ENCODE data around the gene LRRK2. TPM values are rescaled to one million over a fixed set of nuclear protein-coding genes. Genes with fewer than 3 reads are reported as not detected.

The LRRK2 gene
- polyA plus RNA-seq, 1 donor: 2.8 TPM

GRCh38 chr12:40313928-40314327 lies 89.1 kb downstream of the LRRK2 start:
- no peaks in the 10 kb centered on the region for H3K27me3 ChIP-seq (ENCODE audit: control insufficient read depth, insufficient read depth, low read length)
- WGBS (ENCODE audit: insufficient coverage, low lambda C conversion rate): 89% methylated on average over 4 of the region's 10 CpGs
- H3K9me3 ChIP-seq (ENCODE audit: control insufficient read depth, low read depth, low read length): no peaks in the 10 kb centered on the region
- no peaks in the 10 kb centered on the region for H3K36me3 ChIP-seq (ENCODE audit: control insufficient read depth, insufficient read depth, low read length)
- no peak overlapping the region for H3K4me3 ChIP-seq (ENCODE audit: low read length)
- no peak for DNase-seq
- no peaks in the 10 kb centered on the region for H3K4me1 ChIP-seq (ENCODE audit: control insufficient read depth, insufficient read depth, low read length)
- H3K27ac ChIP-seq (ENCODE audit: low read length): no peak overlapping the region

- Histone ChIP-seq H3K36me3 (ENCODE audit: control insufficient read depth, insufficient read depth, low read length) (no peaks in the 10 kb centered on the region), H3K4me3 (ENCODE audit: low read length) (no peak overlapping the region)
Measured at GRCh38 chr12:40314927-40315326, 90.1 kb downstream of the LRRK2 start.

GRCh38 chr12:40315375-40315774 lies 90.6 kb downstream of the LRRK2 start:
- WGBS (ENCODE audit: insufficient coverage, low lambda C conversion rate): 67% methylated on average over 1 of the region's 1 CpG
- Histone ChIP-seq H3K27ac (ENCODE audit: low read length) (no peak overlapping the region), H3K4me3 (ENCODE audit: low read length) (no peak overlapping the region), H3K9me3 (ENCODE audit: control insufficient read depth, low read depth, low read length) (no peaks in the 10 kb centered on the region), H3K4me1 (ENCODE audit: control insufficient read depth, insufficient read depth, low read length) (no peaks in the 10 kb centered on the region), H3K27me3 (ENCODE audit: control insufficient read depth, insufficient read depth, low read length) (no peaks in the 10 kb centered on the region), H3K36me3 (ENCODE audit: control insufficient read depth, insufficient read depth, low read length) (no peaks in the 10 kb centered on the region)
- no peak for DNase-seq

More at GRCh38 chr12:40314927-40315326, 90.1 kb downstream of the LRRK2 start:
- H3K27ac ChIP-seq (ENCODE audit: low read length): no peak overlapping the region
- H3K27me3 ChIP-seq (ENCODE audit: control insufficient read depth, insufficient read depth, low read length): no peaks in the 10 kb centered on the region
- DNase-seq: no peak
- no peaks in the 10 kb centered on the region for H3K4me1 ChIP-seq (ENCODE audit: control insufficient read depth, insufficient read depth, low read length)
- no peaks in the 10 kb centered on the region for H3K9me3 ChIP-seq (ENCODE audit: control insufficient read depth, low read depth, low read length)

GRCh38 chr12:40324261-40324660 lies 99.5 kb downstream of the LRRK2 start:
- H3K36me3 ChIP-seq (ENCODE audit: control insufficient read depth, insufficient read depth, low read length): no peaks in the 10 kb centered on the region
- H3K27ac ChIP-seq (ENCODE audit: low read length): no peak overlapping the region
- H3K4me1 ChIP-seq (ENCODE audit: control insufficient read depth, insufficient read depth, low read length): no peaks in the 10 kb centered on the region
- no peak overlapping the region for H3K4me3 ChIP-seq (ENCODE audit: low read length)
- DNase-seq: no peak
- H3K9me3 ChIP-seq (ENCODE audit: control insufficient read depth, low read depth, low read length): no peaks in the 10 kb centered on the region
- no peaks in the 10 kb centered on the region for H3K27me3 ChIP-seq (ENCODE audit: control insufficient read depth, insufficient read depth, low read length)

GRCh38 chr12:40325349-40325960 lies 100.7 kb downstream of the LRRK2 start:
- Histone ChIP-seq H3K9me3 (ENCODE audit: control insufficient read depth, low read depth, low read length) (no peaks in the 10 kb centered on the region), H3K27ac (ENCODE audit: low read length) (no peak overlapping the region), H3K27me3 (ENCODE audit: control insufficient read depth, insufficient read depth, low read length) (no peaks in the 10 kb centered on the region), H3K4me1 (ENCODE audit: control insufficient read depth, insufficient read depth, low read length) (no peaks in the 10 kb centered on the region), H3K4me3 (ENCODE audit: low read length) (no peak overlapping the region), H3K36me3 (ENCODE audit: control insufficient read depth, insufficient read depth, low read length) (no peaks in the 10 kb centered on the region)
- DNase-seq: no peak
- 100% methylated on average over 1 of the region's 5 CpGs for WGBS (ENCODE audit: insufficient coverage, low lambda C conversion rate)

- 100% methylated on average over 1 of the region's 3 CpGs for WGBS (ENCODE audit: insufficient coverage, low lambda C conversion rate)
- Histone ChIP-seq H3K27ac (ENCODE audit: low read length) (no peak overlapping the region), H3K36me3 (ENCODE audit: control insufficient read depth, insufficient read depth, low read length) (no peaks in the 10 kb centered on the region), H3K4me3 (ENCODE audit: low read length) (no peak overlapping the region), H3K9me3 (ENCODE audit: control insufficient read depth, low read depth, low read length) (no peaks in the 10 kb centered on the region), H3K4me1 (ENCODE audit: control insufficient read depth, insufficient read depth, low read length) (no peaks in the 10 kb centered on the region), H3K27me3 (ENCODE audit: control insufficient read depth, insufficient read depth, low read length) (no peaks in the 10 kb centered on the region)
- DNase-seq: no peak
Measured at GRCh38 chr12:40327535-40327934, 102.7 kb downstream of the LRRK2 start.

- no peak overlapping the region for H3K27ac ChIP-seq (ENCODE audit: low read length)
- H3K36me3 ChIP-seq (ENCODE audit: control insufficient read depth, insufficient read depth, low read length): no peaks in the 10 kb centered on the region
- H3K4me3 ChIP-seq (ENCODE audit: low read length): no peak overlapping the region
- WGBS (ENCODE audit: insufficient coverage, low lambda C conversion rate): 100% methylated on average over 1 of the region's 1 CpG
- no peaks in the 10 kb centered on the region for H3K27me3 ChIP-seq (ENCODE audit: control insufficient read depth, insufficient read depth, low read length)
- no peaks in the 10 kb centered on the region for H3K4me1 ChIP-seq (ENCODE audit: control insufficient read depth, insufficient read depth, low read length)
- DNase-seq: no peak
- H3K9me3 ChIP-seq (ENCODE audit: control insufficient read depth, low read depth, low read length): no peaks in the 10 kb centered on the region
Measured at GRCh38 chr12:40330180-40330579, 105.4 kb downstream of the LRRK2 start.

GRCh38 chr12:40331886-40332285 lies 107.1 kb downstream of the LRRK2 start:
- no peaks in the 10 kb centered on the region for H3K9me3 ChIP-seq (ENCODE audit: control insufficient read depth, low read depth, low read length)
- DNase-seq: no peak
- no peaks in the 10 kb centered on the region for H3K4me1 ChIP-seq (ENCODE audit: control insufficient read depth, insufficient read depth, low read length)
- H3K27me3 ChIP-seq (ENCODE audit: control insufficient read depth, insufficient read depth, low read length): no peaks in the 10 kb centered on the region
- H3K36me3 ChIP-seq (ENCODE audit: control insufficient read depth, insufficient read depth, low read length): no peaks in the 10 kb centered on the region
- no CpG with 5 or more reads among the region's 1 CpG for WGBS (ENCODE audit: insufficient coverage, low lambda C conversion rate)
- no peak overlapping the region for H3K4me3 ChIP-seq (ENCODE audit: low read length)
- no peak overlapping the region for H3K27ac ChIP-seq (ENCODE audit: low read length)

- H3K9me3 ChIP-seq (ENCODE audit: control insufficient read depth, low read depth, low read length): no peaks in the 10 kb centered on the region
- H3K27ac ChIP-seq (ENCODE audit: low read length): no peak overlapping the region
- no CpG with 5 or more reads among the region's 2 CpGs for WGBS (ENCODE audit: insufficient coverage, low lambda C conversion rate)
- no peaks in the 10 kb centered on the region for H3K36me3 ChIP-seq (ENCODE audit: control insufficient read depth, insufficient read depth, low read length)
- no peaks in the 10 kb centered on the region for H3K4me1 ChIP-seq (ENCODE audit: control insufficient read depth, insufficient read depth, low read length)
- DNase-seq: no peak
- H3K27me3 ChIP-seq (ENCODE audit: control insufficient read depth, insufficient read depth, low read length): no peaks in the 10 kb centered on the region
- no peak overlapping the region for H3K4me3 ChIP-seq (ENCODE audit: low read length)
Measured at GRCh38 chr12:40335991-40336390, 111.2 kb downstream of the LRRK2 start.

GRCh38 chr12:40336573-40337199 lies 111.9 kb downstream of the LRRK2 start:
- no peaks in the 10 kb centered on the region for H3K4me1 ChIP-seq (ENCODE audit: control insufficient read depth, insufficient read depth, low read length)
- no peak overlapping the region for H3K27ac ChIP-seq (ENCODE audit: low read length)
- no peak for DNase-seq
- no peaks in the 10 kb centered on the region for H3K9me3 ChIP-seq (ENCODE audit: control insufficient read depth, low read depth, low read length)
- no peaks in the 10 kb centered on the region for H3K36me3 ChIP-seq (ENCODE audit: control insufficient read depth, insufficient read depth, low read length)
- H3K27me3 ChIP-seq (ENCODE audit: control insufficient read depth, insufficient read depth, low read length): no peaks in the 10 kb centered on the region
- no peak overlapping the region for H3K4me3 ChIP-seq (ENCODE audit: low read length)
- 71% methylated on average over 1 of the region's 1 CpG for WGBS (ENCODE audit: insufficient coverage, low lambda C conversion rate)

GRCh38 chr12:40338071-40338470 lies 113.3 kb downstream of the LRRK2 start:
- Histone ChIP-seq H3K4me1 (ENCODE audit: control insufficient read depth, insufficient read depth, low read length) (no peaks in the 10 kb centered on the region), H3K36me3 (ENCODE audit: control insufficient read depth, insufficient read depth, low read length) (no peaks in the 10 kb centered on the region), H3K27me3 (ENCODE audit: control insufficient read depth, insufficient read depth, low read length) (no peaks in the 10 kb centered on the region), H3K4me3 (ENCODE audit: low read length) (no peak overlapping the region), H3K27ac (ENCODE audit: low read length) (no peak overlapping the region), H3K9me3 (ENCODE audit: control insufficient read depth, low read depth, low read length) (no peaks in the 10 kb centered on the region)
- WGBS (ENCODE audit: insufficient coverage, low lambda C conversion rate): no CpG with 5 or more reads among the region's 1 CpG
- DNase-seq: no peak
